GM12892 (cell line): ENCODE results near the gene GAS7.

Experiments
- POLR2A ChIP-seq: IDR thresholded peaks from 2 replicates; pipeline ENCODE4 v1.6.1; 2011; ENCODE audit warnings: low read depth, low read length, control low read depth
- POLR2AphosphoS5 ChIP-seq: IDR thresholded peaks from 2 replicates; pipeline ENCODE4 v1.6.1; 2011; ENCODE audit warnings: low read depth, low read length, control low read depth
- TAF1 ChIP-seq: IDR thresholded peaks from 2 replicates; pipeline ENCODE4 v1.6.1; 2011; ENCODE audit warnings: low read depth, mild to moderate bottlenecking, control low read depth, low read length, borderline replicate concordance

DNA sequence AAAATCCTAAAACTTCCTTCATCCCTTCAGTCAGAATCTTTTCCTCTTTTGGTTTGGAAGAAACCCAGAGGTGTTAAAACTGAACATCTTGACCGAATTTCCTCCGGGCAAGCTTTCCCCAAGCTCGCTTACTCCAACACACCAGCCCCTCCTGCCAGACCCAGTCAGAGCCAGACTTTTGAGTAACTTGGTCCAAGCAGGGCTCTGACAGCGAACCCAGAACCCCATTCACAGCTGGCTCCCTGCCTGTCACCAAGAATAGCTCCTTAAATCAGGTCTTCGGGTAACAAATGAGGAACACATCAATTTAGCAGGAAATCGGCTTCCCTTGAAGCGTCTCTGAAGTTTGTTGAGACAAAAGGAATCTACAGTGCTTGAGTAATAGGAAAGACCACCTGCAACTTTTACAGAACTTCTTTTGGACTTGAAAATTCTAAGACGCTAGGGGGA lies 27.3 kb downstream of the GAS7 start:
- TF ChIP-seq POLR2AphosphoS5 (no peak), POLR2A (no peak), TAF1 (no peak)
